OCI-LY3 (cell line): ENCODE results near the gene DOCK9.

Source experiments
- H2AFZ ChIP-seq: fragments of 200-600, 300-600 bp; shearing (Covaris generic); 2 replicates; pipeline ENCODE4 v1.6.0; 2014; ENCODE audit warnings: antibody characterized with exemption, low read depth, low read length
- H3K27ac ChIP-seq: fragments of 200-600, 300-600 bp; sonication (generic); 2 replicates; pipeline ENCODE4 v1.5.1; 2014; ENCODE audit warnings: mild to moderate bottlenecking, low read length, moderate library complexity, mixed read lengths
- H3K27me3 ChIP-seq: fragments of 200-600, 300-600 bp; sonication (generic); 2 replicates; pipeline ENCODE4 v1.6.1; 2014; ENCODE audit warnings: low read depth, low read length, mixed read lengths
- H3K36me3 ChIP-seq: fragments of 200-600, 300-600 bp; sonication (generic); replicated peaks from 2 replicates; pipeline ENCODE3; 2014; ENCODE audit warnings: low read depth, low read length, mixed read lengths
- H3K4me1 ChIP-seq: fragments of 300-600, 200-600 bp; sonication (generic); 2 replicates; pipeline ENCODE4 v1.6.1; 2014; ENCODE audit warnings: low read length, mixed read lengths
- H3K4me2 ChIP-seq: fragments of 200-600, 300-600 bp; sonication (generic); 2 replicates; pipeline ENCODE4 v1.6.1; 2014; ENCODE audit warnings: low read length, mixed read lengths
- H3K4me3 ChIP-seq: fragments of 300-600, 200-600 bp; sonication (generic); 2 replicates; pipeline ENCODE4 v1.5.1; 2014; ENCODE audit warnings: antibody characterized with exemption, mild to moderate bottlenecking, low read length, moderate library complexity
- H3K79me2 ChIP-seq: fragments of 300-600, 200-600 bp; shearing (Covaris generic); 2 replicates; pipeline ENCODE4 v1.6.1; 2014; ENCODE audit warnings: mild to moderate bottlenecking, low read length, mixed read lengths
- H3K9ac ChIP-seq: fragments of 300-600, 200-600 bp; shearing (Covaris generic); 2 replicates; pipeline ENCODE4 v1.6.0; 2014; ENCODE audit warnings: mild to moderate bottlenecking, low read length, moderate library complexity
- H3K9me3 ChIP-seq: fragments of 200-600, 300-600 bp; shearing (Covaris generic); 2 replicates; pipeline ENCODE4 v1.6.1; 2014; ENCODE audit warnings: low read length, mixed read lengths; ENCODE audit not compliant: insufficient read depth
- H4K20me1 ChIP-seq: fragments of 200-600, 300-600 bp; sonication (generic); 2 replicates; pipeline ENCODE4 v1.6.1; 2016; ENCODE audit warnings: low read length, mixed read lengths; ENCODE audit not compliant: insufficient read depth
- EZH2phosphoT487 ChIP-seq: fragments of 200-600 bp; shearing (Covaris generic); IDR thresholded peaks from 2 replicates; pipeline ENCODE4 v1.6.1; 2018; ENCODE audit warnings: antibody characterized with exemption, mixed run types, low read depth
- TF ChIP-seq, protein P1 (sequence below): fragments of 200-600, 300-600 bp; sonication (generic); IDR thresholded peaks from 2 replicates; pipeline ENCODE4 v1.5.1; 2014; ENCODE audit warnings: antibody characterized with exemption, low read length, low read depth

DOCK9 gene

DNA sequence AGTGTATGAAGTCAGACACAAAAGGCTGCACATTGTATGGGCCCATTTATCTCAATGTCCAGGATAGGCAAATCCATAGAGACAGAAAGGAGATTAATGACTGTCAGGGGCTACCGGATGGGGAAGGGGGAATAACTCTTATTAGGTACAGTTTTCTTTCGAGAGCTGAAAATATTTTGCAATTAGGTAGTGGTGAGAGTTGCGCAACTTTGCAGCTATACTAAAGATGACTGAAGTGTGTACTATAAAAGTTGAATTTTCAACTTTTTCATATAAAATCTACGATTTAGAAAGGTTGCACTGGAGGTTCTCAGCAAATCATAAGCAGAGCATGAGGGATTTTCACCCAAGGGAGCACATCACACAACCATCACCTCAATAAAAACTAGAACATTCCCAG lies 209.3 kb downstream of the DOCK9 start:
- Histone ChIP-seq H3K79me2 (no peaks in the 10 kb centered on the region), H3K9ac (no peak overlapping the region), H3K4me1 (peaks cover 21% of the 10 kb centered on the region), H4K20me1 (no peaks in the 10 kb centered on the region), H3K36me3 (no peaks in the 10 kb centered on the region), H3K4me2 (no peak overlapping the region), H3K9me3 (no peaks in the 10 kb centered on the region), H3K4me3 (no peak overlapping the region), H3K27ac (no peak overlapping the region), H2AFZ (no peak overlapping the region), H3K27me3 (peaks cover 46% of the 10 kb centered on the region)
- TF ChIP-seq EZH2phosphoT487 = no peak
- TF ChIP-seq, protein P1, sequence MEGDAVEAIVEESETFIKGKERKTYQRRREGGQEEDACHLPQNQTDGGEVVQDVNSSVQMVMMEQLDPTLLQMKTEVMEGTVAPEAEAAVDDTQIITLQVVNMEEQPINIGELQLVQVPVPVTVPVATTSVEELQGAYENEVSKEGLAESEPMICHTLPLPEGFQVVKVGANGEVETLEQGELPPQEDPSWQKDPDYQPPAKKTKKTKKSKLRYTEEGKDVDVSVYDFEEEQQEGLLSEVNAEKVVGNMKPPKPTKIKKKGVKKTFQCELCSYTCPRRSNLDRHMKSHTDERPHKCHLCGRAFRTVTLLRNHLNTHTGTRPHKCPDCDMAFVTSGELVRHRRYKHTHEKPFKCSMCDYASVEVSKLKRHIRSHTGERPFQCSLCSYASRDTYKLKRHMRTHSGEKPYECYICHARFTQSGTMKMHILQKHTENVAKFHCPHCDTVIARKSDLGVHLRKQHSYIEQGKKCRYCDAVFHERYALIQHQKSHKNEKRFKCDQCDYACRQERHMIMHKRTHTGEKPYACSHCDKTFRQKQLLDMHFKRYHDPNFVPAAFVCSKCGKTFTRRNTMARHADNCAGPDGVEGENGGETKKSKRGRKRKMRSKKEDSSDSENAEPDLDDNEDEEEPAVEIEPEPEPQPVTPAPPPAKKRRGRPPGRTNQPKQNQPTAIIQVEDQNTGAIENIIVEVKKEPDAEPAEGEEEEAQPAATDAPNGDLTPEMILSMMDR = no peak

- no peak overlapping the region for H3K4me2 ChIP-seq
- H4K20me1 ChIP-seq = no peaks in the 10 kb centered on the region
- H3K36me3 ChIP-seq = no peaks in the 10 kb centered on the region
- TF ChIP-seq EZH2phosphoT487 = no peak
- TF ChIP-seq, protein P1 = no peak
- H3K4me3 ChIP-seq = no peak overlapping the region
- peaks cover 26% of the 10 kb centered on the region for H3K4me1 ChIP-seq
- H3K9ac ChIP-seq = no peak overlapping the region
- no peaks in the 10 kb centered on the region for H3K79me2 ChIP-seq
- no peak overlapping the region for H2AFZ ChIP-seq
- H3K27me3 ChIP-seq = peaks cover 46% of the 10 kb centered on the region
- H3K9me3 ChIP-seq = no peaks in the 10 kb centered on the region
- H3K27ac ChIP-seq = no peak overlapping the region
Observed at GRCh38 chr13:98766697-98767096, 211.2 kb downstream of the DOCK9 start.

DNA sequence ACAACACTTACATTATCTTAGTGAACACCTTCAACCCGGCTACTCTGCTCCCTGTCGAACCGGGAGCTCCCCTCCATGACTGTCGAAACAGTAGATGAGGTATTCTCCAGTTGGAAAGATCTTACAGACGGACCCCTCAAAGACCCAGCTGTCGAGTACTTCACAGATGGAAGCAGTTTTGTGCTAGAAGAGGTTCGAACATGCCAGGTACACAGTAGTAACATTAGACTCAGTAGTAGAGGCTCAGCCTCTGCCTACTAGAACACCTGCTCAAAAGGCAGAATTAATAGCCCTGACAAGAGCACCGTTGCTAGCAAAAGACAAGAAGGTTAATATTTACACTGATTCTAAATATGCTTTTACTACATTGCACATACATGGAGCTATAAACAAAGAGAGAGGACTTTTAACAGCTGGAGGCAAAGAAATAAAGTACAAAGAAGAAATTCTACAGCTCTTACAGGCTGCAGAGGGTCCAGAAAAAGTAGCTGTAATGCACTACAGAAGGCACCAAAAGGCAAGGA lies 211.8 kb downstream of the DOCK9 start:
- no peak overlapping the region for H3K4me2 ChIP-seq
- TF ChIP-seq, protein P1 = no peak
- TF ChIP-seq EZH2phosphoT487 = no peak

DNA sequence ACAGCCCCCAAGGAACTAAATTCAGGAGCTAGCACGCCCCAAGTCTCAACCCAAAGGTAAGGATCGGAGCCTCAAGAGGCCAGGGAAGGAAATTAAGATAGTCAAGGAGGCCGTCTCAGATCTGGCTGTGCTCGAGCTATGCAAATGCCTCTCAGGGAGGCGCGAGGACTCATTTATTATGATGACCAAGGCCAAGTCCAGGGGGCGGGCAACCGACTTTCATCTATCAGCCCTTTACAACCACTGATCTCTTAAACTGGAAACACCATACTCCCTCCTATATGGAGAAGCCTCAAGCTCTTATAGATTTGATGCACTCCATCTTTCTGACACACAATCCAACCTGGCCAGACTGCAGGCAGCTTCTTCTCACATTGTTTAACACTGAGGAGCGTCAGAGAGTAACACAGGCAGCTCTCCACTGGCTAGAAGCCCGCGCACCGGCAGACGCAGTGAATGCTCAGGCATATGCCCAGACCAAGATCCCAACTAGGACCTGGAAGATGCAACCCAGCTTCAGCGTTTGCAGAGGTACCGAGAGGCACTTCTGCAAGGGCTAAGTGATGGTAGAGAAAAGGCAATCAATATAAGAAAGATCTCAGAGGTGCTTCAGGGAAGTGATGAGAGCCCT lies 215.8 kb downstream of the DOCK9 start:
- no peaks in the 10 kb centered on the region for H4K20me1 ChIP-seq
- H3K9me3 ChIP-seq = no peaks in the 10 kb centered on the region
- H2AFZ ChIP-seq = peak overlapping the region; percentile 75
- H3K9ac ChIP-seq = peak overlapping the region; percentile 29; the same call in 1 of the 2 replicates
- no peaks in the 10 kb centered on the region for H3K79me2 ChIP-seq
- peaks cover 15% of the 10 kb centered on the region for H3K4me1 ChIP-seq
- H3K27ac ChIP-seq = no peak overlapping the region
- H3K36me3 ChIP-seq = no peaks in the 10 kb centered on the region
- peaks cover 18% of the 10 kb centered on the region for H3K27me3 ChIP-seq
- TF ChIP-seq, protein P1 = no peak
- TF ChIP-seq EZH2phosphoT487 = no peak
- H3K4me2 ChIP-seq = peak overlapping the region; percentile 71
- peak overlapping the region; percentile 68 for H3K4me3 ChIP-seq

More for the DNA sequence above, 211.8 kb downstream of the DOCK9 start:
- Histone ChIP-seq H3K4me3 (no peak overlapping the region), H3K27me3 (peaks cover 46% of the 10 kb centered on the region), H4K20me1 (no peaks in the 10 kb centered on the region), H3K79me2 (no peaks in the 10 kb centered on the region), H3K27ac (no peak overlapping the region), H3K9ac (no peak overlapping the region), H3K4me1 (peaks cover 26% of the 10 kb centered on the region), H2AFZ (no peak overlapping the region), H3K9me3 (no peaks in the 10 kb centered on the region), H3K36me3 (no peaks in the 10 kb centered on the region)
